Endothelial cell of umbilical vein (primary cell): ENCODE measurements around the gene ELK3. TPM values are rescaled to one million over a fixed set of nuclear protein-coding genes. Genes with fewer than 3 reads are reported as not detected.

Experiments
- Bru-seq: library from RNA; stranded (reverse); fragments of 400-500 nt; gene quantifications from one replicate; lab custom pipeline; 2021; lab: Mats Ljungman, UMichigan
- BruChase-seq, 2 experiments: library from RNA; stranded (reverse); fragments of 400-500 nt; gene quantifications; one replicate each; lab custom pipeline; 2021; lab: Mats Ljungman, UMichigan
- BruUV-seq: library from RNA; stranded (reverse); fragments of 400-500 nt; replicated peaks from 2 replicates; lab custom pipeline; 2021; lab: Mats Ljungman, UMichigan
- CTCF ChIA-PET: fragments of 300-600, 350-600 bp; sonication (Branson Sonifier 250); formaldehyde crosslinking; loops from one replicate; lab custom pipeline; 2021; ENCODE audit warnings: antibody characterized with exemption, inconsistent platforms; lab: Charles Lee
- POLR2A ChIA-PET: fragments of 300-600, 350-600 bp; sonication (Branson Sonifier 250); formaldehyde crosslinking; loops from one replicate; lab custom pipeline; 2021; ENCODE audit warnings: antibody characterized with exemption, inconsistent platforms; lab: Charles Lee
- DNase-seq: peaks from one replicate; pipeline ENCODE4 v3.0.0-alpha.2; 2011; ENCODE audit warnings: low read depth, low spot score
- FAIRE-seq: peaks from 2 replicates; lab custom pipeline; 2011; peaks lifted over from hg19 to GRCh38; lab: Jason Lieb, UNC
- H2AFZ ChIP-seq: 2 replicates; pipeline ENCODE4 v1.6.0; 2012; ENCODE audit warnings: low read depth, low read length, control low read depth, inconsistent platforms
- H3K27ac ChIP-seq: 2 replicates; pipeline ENCODE4 v1.5.1; 2011; ENCODE audit warnings: low read depth, mild to moderate bottlenecking, control low read depth, low read length, moderate library complexity; ENCODE audit not compliant: insufficient read depth
- H3K27me3 ChIP-seq, 2 experiments: 2 replicates each; pipeline versions ENCODE4 v1.6.0 to v1.6.1; 2011; ENCODE audit warnings: low read length in 2 of 2, mixed read lengths in 1 of 2; ENCODE audit not compliant: control insufficient read depth in 2 of 2, insufficient read depth in 2 of 2
- H3K36me3 ChIP-seq, 2 experiments: 2 replicates in 1 of 2; 3 replicates in 1 of 2; pipeline ENCODE4 v1.5.1; 2011; ENCODE audit warnings: low read length in 2 of 2, mild to moderate bottlenecking in 1 of 2, moderate library complexity in 1 of 2; ENCODE audit not compliant: control insufficient read depth in 2 of 2, insufficient read depth in 2 of 2; ENCODE audit errors: extremely low read depth in 1 of 2
- H3K4me1 ChIP-seq: 3 replicates; pipeline ENCODE4 v1.5.1; 2011; ENCODE audit warnings: mild to moderate bottlenecking, low read length; ENCODE audit not compliant: control insufficient read depth, insufficient read depth; ENCODE audit errors: extremely low read depth
- H3K4me2 ChIP-seq: 2 replicates; pipeline ENCODE4 v1.6.1; 2011; ENCODE audit warnings: low read length, control low read depth, mixed read lengths; ENCODE audit not compliant: insufficient read depth
- H3K4me3 ChIP-seq, 3 experiments: fragments of 200-600 bp in 1 of 3; sonication (generic), shearing (Covaris generic) in 1 of 3; replicated peaks in 1 of 3; 2 replicates each; pipeline ENCODE4 v1.5.1; 2011 to 2016; ENCODE audit warnings: control low read depth in 3 of 3, low read length in 3 of 3, mild to moderate bottlenecking in 2 of 3, inconsistent platforms in 1 of 3, low read depth in 1 of 3, moderate library complexity in 1 of 3; ENCODE audit not compliant: insufficient read depth in 1 of 3
- H3K79me2 ChIP-seq: 2 replicates; pipeline ENCODE4 v1.6.0; 2012; ENCODE audit warnings: low read length, inconsistent platforms; ENCODE audit not compliant: control insufficient read depth, insufficient read depth
- H3K9ac ChIP-seq: replicated peaks from 2 replicates; pipeline ENCODE3; 2011; ENCODE audit warnings: low read length, control low read depth; ENCODE audit not compliant: insufficient read depth; ENCODE audit errors: extremely low read depth
- H3K9me1 ChIP-seq: replicated peaks from 3 replicates; pipeline ENCODE4 v1.6.0; 2011; ENCODE audit warnings: mild to moderate bottlenecking, low read length; ENCODE audit not compliant: control insufficient read depth, insufficient read depth; ENCODE audit errors: extremely low read depth
- H3K9me3 ChIP-seq: replicated peaks from 2 replicates; pipeline ENCODE4 v1.5.1; 2012; ENCODE audit warnings: low read length, inconsistent platforms; ENCODE audit not compliant: control insufficient read depth, insufficient read depth
- H4K20me1 ChIP-seq: replicated peaks from 2 replicates; pipeline ENCODE3; 2011; ENCODE audit warnings: mild to moderate bottlenecking, low read length; ENCODE audit not compliant: control insufficient read depth, insufficient read depth; ENCODE audit errors: extremely low read depth
- CTCF ChIP-seq, 2 donors: IDR thresholded peaks; 1 replicate in 1 of 2; 2 replicates in 1 of 2; pipeline ENCODE4 v1.5.1; 2011; ENCODE audit warnings: low read length in 2 of 2, mild to moderate bottlenecking in 2 of 2, moderate library complexity in 2 of 2, control low read depth in 1 of 2, inconsistent platforms in 1 of 2, low read depth in 1 of 2; ENCODE audit not compliant: insufficient read depth in 1 of 2; ENCODE audit errors: extremely low read depth in 1 of 2
- EZH2 ChIP-seq: IDR thresholded peaks from 2 replicates; pipeline ENCODE4 v1.6.1; 2012; ENCODE audit warnings: borderline replicate concordance, low read depth, mild to moderate bottlenecking, moderate library complexity, low read length, inconsistent platforms; ENCODE audit not compliant: severe bottlenecking
- FOS ChIP-seq: IDR thresholded peaks from 2 replicates; pipeline ENCODE4 v1.6.1; 2011; ENCODE audit warnings: mild to moderate bottlenecking, low read length, moderate library complexity, borderline replicate concordance; ENCODE audit not compliant: insufficient read depth
- GATA2 ChIP-seq: IDR thresholded peaks from 2 replicates; pipeline ENCODE4 v1.7.0; 2011; ENCODE audit warnings: low read depth, mild to moderate bottlenecking, moderate library complexity, mixed read lengths, low read length; ENCODE audit not compliant: insufficient read length, insufficient read depth
- JUN ChIP-seq: IDR thresholded peaks from 2 replicates; pipeline ENCODE4 v1.6.1; 2011; ENCODE audit warnings: borderline replicate concordance, low read depth; ENCODE audit not compliant: insufficient read length, insufficient read depth
- MAX ChIP-seq: IDR thresholded peaks from 2 replicates; pipeline ENCODE4 v1.6.1; 2011; ENCODE audit not compliant: insufficient read depth, insufficient read length
- MYC ChIP-seq: IDR thresholded peaks from one replicate; pipeline ENCODE4 v1.6.1; 2011; ENCODE audit warnings: mild to moderate bottlenecking, low read depth, low read length
- POLR2A ChIP-seq: IDR thresholded peaks from 2 replicates; pipeline ENCODE4 v1.6.1; 2012; ENCODE audit warnings: low read depth, mild to moderate bottlenecking, control low read depth, low read length
- POLR2AphosphoS5 ChIP-seq: IDR thresholded peaks from 2 replicates; pipeline ENCODE4 v1.6.1; 2012; ENCODE audit warnings: low read depth, mild to moderate bottlenecking, control low read depth, low read length, moderate library complexity; ENCODE audit not compliant: insufficient read depth
- dilution Hi-C: fragments of 300-500 bp; cut with MboI; formaldehyde crosslinking; loops from one replicate; pipeline ENCODE4 v1.15.0; 2019; ENCODE audit warnings: low sequenced_read_pairs; ENCODE audit not compliant: extremely low pct_ligation_motif_present
- intact Hi-C: fragments of 100-400 bp; cut with micrococcal nuclease; formaldehyde crosslinking; loops from one replicate; pipeline ENCODE4 v1.10.0; 2022
- long read RNA-seq: library from polyadenylated mRNA; stranded (forward); transcript quantifications from one replicate; pipeline ENCODE4 v2.0.0, GENCODE V29; 2021
- polyA minus RNA-seq, 3 experiments: library from RNA; depleted of rRNA, polyadenylated mRNA; stranded (reverse); fragments of >200 nt; gene quantifications; 1 replicate in 1 of 3; 2 replicates in 2 of 3; pipeline ENCODE4 v1.2.3, GENCODE V29; 2011
- polyA plus RNA-seq, 4 experiments: library from polyadenylated mRNA; depleted of rRNA in 3 of 4; stranded (reverse) in 3 of 4; unstranded in 1 of 4; fragments of >200 nt; gene quantifications; 2 replicates each; pipeline versions ENCODE4 v1.2.1 to v1.2.3, GENCODE V29; 2011 to 2012; ENCODE audit warnings: missing spikeins in 1 of 4
- total RNA-seq: library from RNA; stranded (reverse); gene quantifications from 2 replicates; pipeline ENCODE4 v1.2.3, GENCODE V29; 2021

The ELK3 gene
- total RNA-seq, result 128 and 132 TPM in 2 replicates
- 51.4 and 64.8 TPM in 2 replicates for polyA plus RNA-seq
- 65.6 and 73.3 TPM in 2 replicates for polyA plus RNA-seq (2011; cell fraction: cytosol; rRNA removed)
- polyA plus RNA-seq (2011; cell fraction: nucleus; rRNA removed), result 55.3 and 57.1 TPM in 2 replicates
- 123 and 151 TPM in 2 replicates for polyA plus RNA-seq (2012)
- polyA minus RNA-seq, result 66.8 and 84.1 TPM in 2 replicates
- 6.1 TPM for polyA minus RNA-seq (2011; cell fraction: cytosol; rRNA and poly(A)+ RNA removed)
- polyA minus RNA-seq (2011; cell fraction: nucleus; rRNA and poly(A)+ RNA removed), result 76.7 and 83.6 TPM in 2 replicates
- percentile 99 among the genes with signal in this experiment for Bru-seq, nascent RNA
- percentile 93 among the genes with signal in this experiment for BruChase-seq, experiment 1, labeled RNA remaining after a 6-hour chase
- percentile 95 among the genes with signal in this experiment for BruChase-seq, experiment 2, labeled RNA remaining after a 2-hour chase
- long read RNA-seq, full-length matches to known transcripts, result 152 of 235 reads
- long read RNA-seq, partial matches to known transcripts, result 43 of 235 reads
- long read RNA-seq, other reads (novel, unspliced or antisense), result 40 of 235 reads

- intact Hi-C loops, result loop anchor here (1.0 to 2.0 kb wide), 4 partner anchors 15 to 50 kb away; no protein-coding TSS in a partner anchor
- H3K4me3 ChIP-seq, result peak within 1 kb of the TSS; percentile 65 to 95 (median 90)
- H3K9me3 ChIP-seq, result no peaks in the 10 kb centered on the region
- H4K20me1 ChIP-seq, result no peaks in the 10 kb centered on the region
- ChIA-PET POLR2A (no interaction called here), CTCF (interaction anchor here (2.9 kb wide), 1 partner anchor 21 kb away, joined by 15 read pairs; no protein-coding TSS in a partner anchor)
- FAIRE-seq, result peak; percentile 4
- H3K4me2 ChIP-seq, result peak within 1 kb of the TSS; percentile 53
- peaks cover 39% of the 10 kb centered on the region for H3K79me2 ChIP-seq
- H3K27me3 ChIP-seq, result no peaks in the 10 kb centered on the region
- H3K4me1 ChIP-seq, result peaks cover 29% of the 10 kb centered on the region
- H2AFZ ChIP-seq, result peak within 1 kb of the TSS; percentile 7
- peak within 1 kb of the TSS; percentile 100 for H3K9ac ChIP-seq
- peak; percentile 95 for DNase-seq
- peaks cover 0 to 2% of the 10 kb centered on the region in 2 experiments for H3K36me3 ChIP-seq
- H3K27ac ChIP-seq, result peak within 1 kb of the TSS; percentile 100
- no TSS peak for BruUV-seq
- no peak for TF ChIP-seq MAX
- no peak for TF ChIP-seq EZH2
- no peak for TF ChIP-seq POLR2A
- TF ChIP-seq MYC, result no peak
- no peak for TF ChIP-seq CTCF (IDR thresholded peaks at IDR 0.05; ENCODE audit: extremely low read depth in 1 of 2, insufficient read depth in 1 of 2, low read depth in 1 of 2, low read length in 2 of 2)
- no peak for TF ChIP-seq JUN
- peak; percentile 40 for TF ChIP-seq GATA2
- TF ChIP-seq FOS, result peak; percentile 65
- peak; percentile 95 for TF ChIP-seq POLR2AphosphoS5
- H3K9me1 ChIP-seq, result no peaks in the 10 kb centered on the region
- dilution Hi-C loops, result no loop called here
Observed at GRCh38 chr12:96193725-96194575, at the start of gene ELK3. Gene ELK3 (plus strand): TSS chr12:96194375.
